Left colon (tissue), 2 donors: ENCODE data around the gene ASGR1. TPM values are rescaled to one million over a fixed set of nuclear protein-coding genes. Genes with fewer than 3 reads are reported as not detected.
"Not testable (repeated sequence)": the region's sequence is repeated elsewhere in the genome, so short reads cannot be mapped to it uniquely, and the experiment has no call there.

Source experiments
- ATAC-seq: fragments of 200-7000 bp; cut with Tn5 transposase; one replicate; pipeline ENCODE4 v1.9.1; 2020; ENCODE audit warnings: mild to moderate bottlenecking, moderate library complexity
- DNase-seq, 2 donors: peaks; one replicate each; pipeline ENCODE4 v3.0.0-alpha.2; 2020
- intact Hi-C, 2 donors: fragments of 100-400 bp; cut with DNase I in 1 of 2; cut with micrococcal nuclease in 1 of 2; formaldehyde crosslinking; loops; one replicate each; pipeline versions ENCODE4 v1.11.2 to v1.14.0; 2022; cut with DNase I, micrococcal nuclease
- total RNA-seq, 2 donors: library from RNA; stranded (reverse); fragmentation: NEBNext Ultra II Directional; extraction: Animal tissue kit (Norgen Biotek cat#: 25700); gene quantifications; one replicate each; pipeline ENCODE4 v1.2.1, GENCODE V29; 2021
- donor health status: DM: no; HTN: no; CAD: no.
- donor health status: DM: yes; HTN: yes; CAD: no.

ASGR1 gene
- total RNA-seq, 2 donors from 2014 or later, result 0.37 to 0.42 TPM

DNA sequence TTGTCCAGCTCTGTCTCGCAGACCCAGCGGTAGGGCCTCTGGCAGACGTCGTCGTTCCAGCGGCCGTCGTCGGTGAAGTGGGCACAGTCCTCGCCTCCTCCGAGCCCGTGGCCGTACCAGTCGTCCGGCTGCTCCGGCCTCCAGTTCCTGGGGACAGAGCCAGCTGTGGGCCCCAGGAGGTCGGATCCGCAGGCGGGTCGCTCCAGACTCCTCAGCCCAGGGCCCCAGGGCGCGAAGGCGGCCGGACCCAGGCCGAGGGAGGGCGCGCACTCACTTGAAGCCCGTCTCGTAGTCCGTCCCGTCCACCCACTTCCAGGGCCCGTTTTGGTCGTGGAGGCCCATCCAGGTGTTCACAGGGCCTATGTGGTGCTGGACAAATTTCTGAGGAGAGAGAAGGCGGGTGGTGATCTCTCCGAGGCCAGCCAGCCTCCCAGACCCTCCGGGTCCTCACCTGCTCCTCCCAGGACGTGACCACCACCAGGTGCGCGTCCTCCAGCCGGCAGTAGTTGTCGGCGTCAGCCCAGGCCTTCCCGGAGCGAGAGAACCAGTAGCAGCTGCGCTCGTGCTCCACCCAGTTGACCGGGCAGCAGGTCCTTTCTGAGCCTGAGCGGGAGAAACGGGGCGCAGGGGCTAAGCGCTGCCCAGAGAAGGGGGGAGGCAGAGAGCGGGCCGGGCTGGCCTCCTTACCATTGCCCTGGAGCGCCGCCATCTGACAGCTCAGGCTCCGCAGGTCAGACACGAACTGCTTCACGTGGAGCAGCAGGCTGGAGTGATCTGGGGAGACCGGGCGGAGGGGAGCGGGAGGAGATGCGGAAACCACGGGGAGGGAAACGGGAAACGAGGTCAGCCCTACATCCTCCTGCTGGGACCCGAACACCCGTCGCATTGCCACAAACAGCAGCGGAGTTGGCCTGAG is 5.2 kb downstream of the ASGR1 start:
- DNase-seq (peak; percentile 62 to 69), ATAC-seq (peak; percentile 69)
- intact Hi-C loops, result no loop called here

DNA sequence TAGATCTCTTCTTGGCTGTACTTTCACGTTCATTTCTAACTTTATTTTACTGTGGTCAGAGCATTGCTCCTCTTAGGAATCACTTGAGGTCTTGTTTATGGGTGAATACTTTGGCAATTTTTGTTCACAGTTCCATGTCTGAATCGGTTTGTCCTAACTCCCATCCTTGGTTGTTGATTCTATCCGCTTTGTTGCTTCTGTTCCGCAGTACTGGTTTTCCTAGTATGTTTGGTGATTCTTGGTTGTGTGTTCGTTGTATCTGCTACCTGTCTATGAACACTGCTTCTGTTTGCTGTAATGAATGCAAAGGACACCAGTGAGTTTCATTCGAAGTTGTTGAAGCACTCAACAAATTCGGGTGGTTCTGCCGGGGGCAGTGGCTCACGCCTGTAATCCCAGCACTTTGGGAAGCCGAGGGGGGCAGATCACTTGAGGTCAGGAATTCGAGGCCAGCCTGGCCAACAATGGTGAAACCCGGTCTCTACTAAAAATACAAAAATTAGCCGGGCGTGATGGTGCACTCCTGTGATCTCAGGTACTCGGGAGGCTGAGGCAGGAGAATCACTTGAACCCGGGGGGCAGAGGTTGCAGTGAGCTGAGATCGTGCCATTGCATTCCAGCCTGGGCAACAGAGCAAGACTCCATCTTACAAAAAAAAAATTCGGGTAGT is 6.5 kb downstream of the ASGR1 start:
- DNase-seq, ATAC-seq, intact Hi-C loops: not testable (repeated sequence)

DNA sequence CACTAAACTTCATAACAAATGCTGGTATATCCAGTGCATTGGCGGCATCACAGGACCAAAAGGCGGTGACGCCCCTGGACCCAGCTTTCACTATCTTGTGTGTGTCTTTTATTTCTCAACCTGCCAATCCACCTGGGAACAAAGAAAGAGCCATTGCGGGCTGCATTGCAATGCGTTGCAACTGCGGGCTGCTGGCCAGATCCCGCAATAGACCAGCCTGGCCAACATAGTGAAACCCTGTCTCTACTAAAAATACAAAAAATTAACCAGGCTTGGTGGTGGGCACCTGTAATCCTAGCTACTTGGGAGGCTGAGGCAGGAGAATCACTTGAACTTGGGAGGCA is 9.6 kb downstream of the ASGR1 start:
- intact Hi-C loops, ATAC-seq, DNase-seq: not testable (repeated sequence)

DNA sequence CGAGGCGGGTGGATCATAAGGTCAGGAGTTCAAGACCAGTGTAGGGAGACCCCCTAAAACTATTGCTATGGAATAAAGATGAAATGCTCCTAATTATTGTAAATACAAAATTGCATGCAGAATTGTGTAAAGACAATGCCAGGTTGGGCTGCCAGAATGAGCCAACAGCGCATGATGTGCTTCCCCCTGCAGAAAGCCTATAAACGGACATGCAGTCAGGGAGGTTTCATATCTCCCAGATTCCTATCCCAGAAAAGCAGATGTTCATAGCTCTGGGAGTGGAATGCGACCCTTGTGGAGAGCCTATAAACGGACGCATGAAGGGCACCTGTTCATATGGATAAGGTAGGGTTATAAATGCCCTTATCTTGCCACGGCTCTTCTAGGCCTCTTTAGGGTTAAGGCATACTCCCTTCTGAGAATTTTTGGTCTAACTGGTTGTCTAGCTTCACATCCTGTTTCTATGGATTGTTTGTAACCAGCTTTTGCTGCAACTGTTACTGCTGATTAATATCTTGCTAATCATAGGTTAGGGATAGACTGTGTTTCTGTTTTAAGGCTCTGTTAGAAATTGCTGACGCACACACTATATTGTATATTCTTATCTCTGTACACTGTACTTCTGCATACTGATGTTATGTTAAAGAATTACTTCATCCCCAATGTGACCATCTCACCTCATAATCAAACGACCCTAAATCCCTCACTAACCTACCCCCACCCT is 10.2 kb downstream of the ASGR1 start:
- intact Hi-C loops, ATAC-seq, DNase-seq: not testable (repeated sequence)

- intact Hi-C loops, result no loop called here
- DNase-seq (no peak), ATAC-seq (no peak)
Observed at GRCh38 chr17:7167832-7168231, 11.3 kb downstream of the ASGR1 start.

- no peak for DNase-seq
- intact Hi-C loops, result no loop called here
- no peak for ATAC-seq
Observed at GRCh38 chr17:7166873-7167272, 12.3 kb downstream of the ASGR1 start.

DNA sequence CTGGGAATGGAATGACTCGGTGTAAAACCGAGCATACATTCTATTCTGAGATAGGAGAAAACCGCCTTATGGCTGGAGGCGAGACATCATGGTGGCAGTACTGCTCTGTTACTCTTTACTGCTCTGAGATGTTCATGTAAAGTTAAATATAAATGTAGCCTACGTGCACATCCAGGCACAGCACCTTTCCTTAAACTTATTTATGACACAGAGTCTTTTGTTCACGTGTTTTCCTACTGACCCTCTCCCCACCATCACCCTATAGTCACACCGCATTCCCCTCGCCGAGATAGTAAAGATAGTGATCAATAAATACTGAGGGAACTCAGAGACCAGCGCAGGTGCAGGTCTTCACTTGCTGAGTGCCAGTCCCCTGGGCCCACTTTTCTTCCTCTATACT is 19.6 kb downstream of the ASGR1 start:
- DNase-seq, ATAC-seq: not testable (repeated sequence)

DNA sequence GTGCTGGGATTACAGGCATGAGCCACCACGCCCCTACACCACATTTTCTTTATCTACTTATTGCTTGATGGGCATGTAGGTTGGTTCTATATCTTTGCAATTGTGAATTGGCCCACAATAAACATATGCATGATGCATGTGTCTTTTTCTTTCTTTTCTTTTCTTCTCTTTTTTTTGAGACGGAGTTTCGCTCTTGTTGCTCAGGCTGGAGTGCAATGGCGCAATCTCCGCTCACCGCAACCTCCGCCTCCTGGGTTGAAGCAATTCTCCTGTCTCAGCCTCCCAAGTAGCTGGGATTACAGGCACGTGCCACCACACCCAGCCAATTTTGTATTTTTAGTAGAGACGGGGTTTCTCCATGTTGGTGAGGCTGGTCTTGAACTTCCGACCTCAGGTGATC is 20.7 kb downstream of the ASGR1 start:
- ATAC-seq, DNase-seq, intact Hi-C loops: not testable (repeated sequence)

More for the DNA sequence above, 19.6 kb downstream of the ASGR1 start:
- intact Hi-C loops, result not testable (repeated sequence)

DNA sequence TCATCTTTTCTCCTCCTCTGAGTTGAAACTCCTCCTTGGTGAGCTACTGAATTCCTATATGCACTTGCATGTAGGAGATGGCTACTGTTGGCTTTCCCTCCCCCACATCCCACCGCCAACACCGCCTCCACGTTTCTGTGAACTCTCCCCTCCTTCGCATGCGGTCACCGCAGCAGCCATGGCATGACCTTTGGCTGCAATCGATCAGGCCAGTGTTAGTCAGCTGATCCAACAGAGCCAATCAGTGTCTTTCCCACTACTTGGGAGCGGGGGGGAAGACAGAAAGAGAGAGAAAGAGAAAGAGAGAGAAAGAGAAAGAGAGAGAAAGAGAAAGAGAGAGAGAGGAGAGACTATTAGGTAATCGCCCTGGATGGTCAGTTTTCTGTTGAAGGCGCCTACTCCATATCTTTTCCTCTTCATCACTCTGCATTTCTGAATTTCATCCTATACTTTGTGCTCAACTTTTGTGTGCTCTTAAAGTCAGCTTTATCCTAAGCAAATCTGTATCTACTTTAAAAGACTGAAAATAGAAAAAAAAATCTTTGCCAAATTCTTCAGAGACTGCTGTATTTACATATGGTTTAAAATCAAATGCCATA is 22.7 kb downstream of the ASGR1 start:
- DNase-seq, result no peak
- intact Hi-C loops, result no loop called here
- ATAC-seq, result no peak

DNA sequence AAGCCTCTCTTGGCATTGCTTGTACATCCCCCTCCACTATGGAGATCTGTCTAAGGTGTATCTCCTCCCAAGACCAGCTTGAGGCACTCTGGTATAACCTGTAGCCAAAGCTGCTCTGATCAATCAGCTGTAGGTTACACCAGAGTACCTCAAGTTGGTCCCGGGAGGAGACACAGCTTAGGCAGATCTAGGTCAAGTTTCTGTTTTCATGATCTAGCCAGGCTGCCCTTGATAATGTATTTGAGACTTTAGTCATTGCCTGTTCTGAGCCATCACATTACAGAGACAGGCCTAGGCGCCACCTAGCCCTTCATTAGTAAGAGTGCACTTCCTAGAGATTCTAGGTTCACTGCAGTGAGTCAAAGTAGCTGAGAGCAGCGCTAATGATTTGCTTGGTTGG is 31.4 kb downstream of the ASGR1 start:
- intact Hi-C loops, result no loop called here
- ATAC-seq (no peak), DNase-seq (no peak)

DNA sequence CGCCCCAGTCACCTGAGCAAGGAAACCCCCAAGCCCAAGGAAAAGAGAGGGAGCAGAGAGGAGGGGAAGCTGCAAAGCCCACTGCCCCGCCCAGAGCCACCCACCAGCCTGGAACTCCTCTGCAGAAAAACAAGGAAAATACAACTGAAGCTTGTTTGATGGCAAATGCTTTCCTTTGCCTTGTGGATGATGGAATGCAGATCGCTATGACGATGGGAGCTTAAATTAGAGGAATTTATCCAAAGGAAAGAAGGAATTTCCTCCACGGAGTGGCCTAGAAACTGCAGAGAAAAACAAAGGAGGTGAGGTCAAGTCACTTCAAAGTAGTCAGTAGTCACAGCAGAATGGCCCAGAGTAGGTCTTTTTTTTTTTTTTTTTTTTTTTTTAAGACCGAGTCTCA is 33.1 kb downstream of the ASGR1 start:
- DNase-seq, result no peak
- intact Hi-C loops, result no loop called here
- ATAC-seq, result no peak

- intact Hi-C loops, result no loop called here
- no peak for ATAC-seq
- DNase-seq, result no peak
Observed at GRCh38 chr17:7144213-7144612, 35.0 kb downstream of the ASGR1 start.

GRCh38 chr17:7141824-7142223 is 37.3 kb downstream of the ASGR1 start:
- ATAC-seq (peak; percentile 78), DNase-seq (peak; percentile 64 to 70)
- intact Hi-C loops, result no loop called here

- DNase-seq (peak; percentile 49 to 56), ATAC-seq (peak; percentile 93)
- intact Hi-C loops, result loop anchor here in 1 of 2 donors (5.0 kb wide), 1 partner anchor 87 kb away; no protein-coding TSS in a partner anchor
Observed at GRCh38 chr17:7139400-7139799, 39.8 kb downstream of the ASGR1 start.

DNA sequence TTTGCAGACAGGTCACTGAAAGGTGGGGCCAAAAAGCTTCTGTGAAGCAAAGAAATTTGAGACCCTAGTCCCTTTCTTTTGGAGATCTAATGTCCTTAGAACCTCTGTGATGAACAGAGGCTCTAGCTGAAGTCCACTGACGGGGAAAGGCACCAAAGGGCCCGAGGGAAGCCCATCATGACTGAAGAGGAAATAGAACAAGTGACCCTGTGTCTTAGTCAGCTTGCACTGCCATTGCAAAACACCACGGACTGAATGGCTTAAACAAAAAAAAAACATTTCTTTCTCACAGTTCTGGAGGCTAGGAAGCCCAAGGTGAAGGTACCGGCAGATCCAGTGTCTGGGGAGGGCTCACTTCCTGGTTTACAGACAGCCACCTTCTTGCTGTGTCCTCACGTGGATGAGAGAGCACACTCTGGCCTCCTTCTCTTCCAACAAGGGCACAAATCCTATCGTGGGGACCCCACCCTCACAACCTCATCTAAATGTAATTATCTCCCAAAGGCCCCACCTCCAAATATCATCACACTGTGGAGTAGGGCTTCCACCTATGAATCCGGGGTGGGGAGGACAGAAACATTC is 40.3 kb downstream of the ASGR1 start:
- peak; percentile 13 for ATAC-seq
- DNase-seq, result no peak
- intact Hi-C loops, result loop anchor here in 1 of 2 donors (5.0 kb wide), 1 partner anchor 87 kb away; no protein-coding TSS in a partner anchor

- ATAC-seq (no peak), DNase-seq (no peak)
- intact Hi-C loops, result loop anchor here (2.0 to 5.0 kb wide), 2 partner anchors 85 kb away; no protein-coding TSS in a partner anchor
Observed at GRCh38 chr17:7137171-7137943, 41.8 kb downstream of the ASGR1 start.

DNA sequence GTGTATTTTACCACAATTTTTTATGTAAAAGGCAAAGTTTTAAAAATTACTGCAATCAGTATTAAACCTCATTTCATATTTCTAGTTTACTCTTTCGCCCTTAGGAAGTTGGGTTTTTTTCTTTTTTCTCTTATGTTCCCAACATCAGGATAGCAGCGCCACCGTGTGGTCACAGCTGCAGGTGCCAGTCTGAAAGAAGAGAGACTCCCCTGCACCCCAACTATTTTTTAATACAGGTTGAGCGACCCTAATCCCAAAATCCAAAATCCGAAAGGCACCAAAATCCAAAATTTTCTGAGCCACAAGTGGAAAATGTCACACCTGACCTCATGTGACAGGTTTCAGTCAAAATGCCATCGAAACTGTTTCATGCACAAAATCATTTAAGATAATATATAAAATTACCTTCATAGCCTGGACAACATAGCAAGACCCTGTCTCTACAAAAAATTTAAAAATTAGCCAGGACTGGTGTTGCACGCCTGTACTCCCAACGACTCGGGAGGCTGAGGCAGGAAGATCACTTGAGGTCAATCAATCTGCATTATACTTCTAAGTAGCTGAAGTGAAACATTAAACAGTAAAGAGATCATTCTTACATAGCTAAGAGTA is 42.8 kb downstream of the ASGR1 start:
- intact Hi-C loops, result loop anchor here (2.0 to 5.0 kb wide), 2 partner anchors 84 kb away; no protein-coding TSS in a partner anchor
- DNase-seq (peak in 1 of 2 donors; percentile 91), ATAC-seq (no peak)
